Activated CD8-positive, alpha-beta memory T cell treated with anti-CD3 and anti-CD28 coated beads, Interleukin-2, amount 50 U/mL, for 4 hours (primary cell): ENCODE data around the gene EPS15.
"Not testable (repeated sequence)": the region's sequence is repeated elsewhere in the genome, so short reads cannot be mapped to it uniquely, and the experiment has no call there.

ENCODE experiments used
- DNase-seq: peaks from one replicate; pipeline ENCODE4 v3.0.0-alpha.2; 2020

Gene EPS15

GRCh38 chr1:51514733-51515132 is 4.3 kb downstream of the EPS15 start:
- DNase-seq, result no peak

- DNase-seq, result no peak
Measured at GRCh38 chr1:51512606-51513005, 6.5 kb downstream of the EPS15 start.

- no peak for DNase-seq
Measured at GRCh38 chr1:51512120-51512519, 6.9 kb downstream of the EPS15 start.

GRCh38 chr1:51509773-51510172 is 9.3 kb downstream of the EPS15 start:
- DNase-seq, result no peak

- no peak for DNase-seq
Measured at GRCh38 chr1:51506537-51506936, 12.5 kb downstream of the EPS15 start.

GRCh38 chr1:51504806-51505525 is 14.1 kb downstream of the EPS15 start:
- DNase-seq, result no peak

GRCh38 chr1:51501218-51501630 is 17.8 kb downstream of the EPS15 start:
- peak; percentile 24 for DNase-seq

- DNase-seq, result no peak
Measured at GRCh38 chr1:51499694-51500093, 19.4 kb downstream of the EPS15 start.

- DNase-seq, result no peak
Measured at GRCh38 chr1:51498924-51499323, 20.1 kb downstream of the EPS15 start.

GRCh38 chr1:51497340-51497739 is 21.7 kb downstream of the EPS15 start:
- DNase-seq, result no peak

- no peak for DNase-seq
Measured at GRCh38 chr1:51494138-51494830, 24.8 kb downstream of the EPS15 start.

GRCh38 chr1:51491166-51491981 is 27.7 kb downstream of the EPS15 start:
- DNase-seq, result no peak

GRCh38 chr1:51489472-51489871 is 29.6 kb downstream of the EPS15 start:
- no peak for DNase-seq

- no peak for DNase-seq
Measured at GRCh38 chr1:51488372-51489050, 30.6 kb downstream of the EPS15 start.

- no peak for DNase-seq
Measured at GRCh38 chr1:51487628-51488027, 31.4 kb downstream of the EPS15 start.

GRCh38 chr1:51484591-51484990 is 34.5 kb downstream of the EPS15 start:
- no peak for DNase-seq

- DNase-seq, result no peak
Measured at GRCh38 chr1:51482881-51483280, 36.2 kb downstream of the EPS15 start.

- DNase-seq, result not testable (repeated sequence)
Measured at GRCh38 chr1:51474832-51475620, 44.0 kb downstream of the EPS15 start.

GRCh38 chr1:51473331-51474115 is 45.5 kb downstream of the EPS15 start:
- DNase-seq, result no peak

- no peak for DNase-seq
Measured at GRCh38 chr1:51472359-51472758, 46.7 kb downstream of the EPS15 start.

- no peak for DNase-seq
Measured at GRCh38 chr1:51469518-51469917, 49.5 kb downstream of the EPS15 start.
